Duodenal mucosa (tissue), 2 donors: ENCODE measurements around the gene COL4A4.

Experiments
- H3K27ac ChIP-seq: one replicate; pipeline ENCODE4 v1.7.0; 2013; ENCODE audit warnings: low read depth, low read length
- H3K27me3 ChIP-seq, 2 donors: one replicate each; pipeline ENCODE4 v1.7.0; 2013; ENCODE audit warnings: low read length in 2 of 2, control low read depth in 1 of 2; ENCODE audit not compliant: insufficient read depth in 2 of 2, control insufficient read depth in 1 of 2
- H3K36me3 ChIP-seq, 2 donors: one replicate each; pipeline ENCODE4 v1.7.0; 2013; ENCODE audit warnings: low read length in 2 of 2, control low read depth in 1 of 2; ENCODE audit not compliant: insufficient read depth in 2 of 2, control insufficient read depth in 1 of 2
- H3K4me1 ChIP-seq, 2 donors: one replicate each; pipeline ENCODE4 v1.7.0; 2013; ENCODE audit warnings: low read length in 2 of 2, control low read depth in 1 of 2; ENCODE audit not compliant: insufficient read depth in 2 of 2, control insufficient read depth in 1 of 2
- H3K4me3 ChIP-seq, 2 donors: one replicate each; pipeline ENCODE4 v1.7.0; 2013; ENCODE audit warnings: low read length in 2 of 2, low read depth in 1 of 2
- H3K9ac ChIP-seq, 2 donors: one replicate each; pipeline ENCODE4 v1.7.0; 2013; ENCODE audit warnings: low read length in 2 of 2, low read depth in 1 of 2
- H3K9me3 ChIP-seq, 2 donors: one replicate each; pipeline ENCODE4 v1.7.0; 2013; ENCODE audit warnings: low read length in 2 of 2, control low read depth in 1 of 2; ENCODE audit not compliant: control insufficient read depth in 1 of 2

Gene COL4A4

GRCh38 chr2:227013881-227014280 is 150.1 kb downstream of the COL4A4 start:
- H3K9me3 ChIP-seq = no peaks in the 10 kb centered on the region
- no peak overlapping the region for H3K27ac ChIP-seq
- no peak overlapping the region for H3K9ac ChIP-seq
- no peak overlapping the region for H3K4me3 ChIP-seq
- H3K4me1 ChIP-seq = no peaks in the 10 kb centered on the region
- no peaks in the 10 kb centered on the region for H3K36me3 ChIP-seq
- no peaks in the 10 kb centered on the region for H3K27me3 ChIP-seq

- Histone ChIP-seq H3K27ac (no peak overlapping the region), H3K9ac (no peak overlapping the region), H3K4me1 (no peaks in the 10 kb centered on the region), H3K4me3 (no peak overlapping the region), H3K36me3 (no peaks in the 10 kb centered on the region), H3K9me3 (no peaks in the 10 kb centered on the region), H3K27me3 (no peaks in the 10 kb centered on the region)
These were observed 150.7 kb downstream of the COL4A4 start for GRCh38 chr2:227013330-227013729.

DNA sequence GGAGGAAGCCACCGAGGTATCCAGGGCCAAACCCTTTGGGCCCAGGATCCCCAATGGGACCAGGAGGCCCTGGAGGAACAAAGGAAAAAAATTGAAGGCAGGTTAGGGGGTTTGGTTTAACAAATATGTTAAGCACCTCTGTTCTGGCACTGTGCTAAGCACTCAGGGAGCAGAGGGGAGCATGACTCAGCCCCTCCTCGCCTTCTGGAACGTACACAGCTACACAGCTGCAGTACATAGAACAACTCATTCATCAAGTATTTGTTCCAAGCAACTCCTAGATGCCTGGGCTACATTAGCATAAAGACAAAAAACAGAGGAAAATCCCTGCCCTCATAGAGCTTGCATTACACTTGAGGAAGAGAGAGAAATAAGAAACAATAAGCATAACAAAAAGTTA is 153.6 kb downstream of the COL4A4 start:
- Histone ChIP-seq H3K4me3 (no peak overlapping the region), H3K9me3 (no peaks in the 10 kb centered on the region), H3K9ac (no peak overlapping the region), H3K27ac (no peak overlapping the region), H3K36me3 (no peaks in the 10 kb centered on the region), H3K4me1 (no peaks in the 10 kb centered on the region), H3K27me3 (no peaks in the 10 kb centered on the region)

DNA sequence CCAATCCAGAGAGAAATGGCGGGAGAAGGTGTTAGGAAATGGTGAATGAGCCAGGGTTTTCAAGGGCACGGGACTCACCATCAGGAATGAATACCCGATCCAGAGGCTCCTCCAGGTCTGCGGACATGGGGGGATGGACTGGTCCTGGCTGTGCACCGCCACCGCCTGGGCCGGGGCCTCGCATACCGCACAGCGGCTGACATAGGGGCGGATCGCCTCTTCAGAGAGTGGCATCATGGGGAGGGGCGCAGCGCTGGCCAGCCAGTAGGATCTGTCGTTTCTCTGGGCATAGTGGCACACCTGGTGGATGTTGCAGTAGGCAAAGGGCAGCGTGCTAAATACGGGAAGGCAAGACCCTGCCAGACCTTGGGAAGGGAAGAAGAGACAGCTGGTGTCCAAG is 156.1 kb downstream of the COL4A4 start:
- Histone ChIP-seq H3K4me1 (no peaks in the 10 kb centered on the region), H3K9me3 (no peaks in the 10 kb centered on the region), H3K27me3 (no peaks in the 10 kb centered on the region), H3K27ac (no peak overlapping the region), H3K4me3 (no peak overlapping the region), H3K36me3 (no peaks in the 10 kb centered on the region), H3K9ac (no peak overlapping the region)

DNA sequence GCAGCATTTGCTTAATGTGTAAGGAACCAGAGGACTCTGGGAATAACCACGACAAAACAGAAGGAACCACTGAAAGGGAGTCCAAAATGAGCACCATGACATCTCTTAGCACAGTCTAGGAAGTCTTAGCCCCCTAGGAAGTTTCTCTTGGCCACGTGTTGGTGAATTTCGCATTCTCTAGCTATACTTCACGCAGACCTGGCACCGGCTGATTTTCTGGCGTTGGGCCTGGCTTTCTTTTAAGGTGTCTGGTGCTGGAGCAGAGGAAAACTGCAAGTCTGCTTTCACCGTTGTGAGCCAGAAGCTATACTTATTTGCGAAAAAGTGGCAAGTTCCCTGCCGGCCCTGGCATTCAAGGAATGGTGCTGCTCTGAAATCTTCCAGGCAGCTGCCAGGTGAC is 156.9 kb downstream of the COL4A4 start:
- no peak overlapping the region for H3K9ac ChIP-seq
- no peaks in the 10 kb centered on the region for H3K9me3 ChIP-seq
- H3K4me3 ChIP-seq = no peak overlapping the region
- no peaks in the 10 kb centered on the region for H3K27me3 ChIP-seq
- H3K4me1 ChIP-seq = no peaks in the 10 kb centered on the region
- no peaks in the 10 kb centered on the region for H3K36me3 ChIP-seq
- no peak overlapping the region for H3K27ac ChIP-seq

DNA sequence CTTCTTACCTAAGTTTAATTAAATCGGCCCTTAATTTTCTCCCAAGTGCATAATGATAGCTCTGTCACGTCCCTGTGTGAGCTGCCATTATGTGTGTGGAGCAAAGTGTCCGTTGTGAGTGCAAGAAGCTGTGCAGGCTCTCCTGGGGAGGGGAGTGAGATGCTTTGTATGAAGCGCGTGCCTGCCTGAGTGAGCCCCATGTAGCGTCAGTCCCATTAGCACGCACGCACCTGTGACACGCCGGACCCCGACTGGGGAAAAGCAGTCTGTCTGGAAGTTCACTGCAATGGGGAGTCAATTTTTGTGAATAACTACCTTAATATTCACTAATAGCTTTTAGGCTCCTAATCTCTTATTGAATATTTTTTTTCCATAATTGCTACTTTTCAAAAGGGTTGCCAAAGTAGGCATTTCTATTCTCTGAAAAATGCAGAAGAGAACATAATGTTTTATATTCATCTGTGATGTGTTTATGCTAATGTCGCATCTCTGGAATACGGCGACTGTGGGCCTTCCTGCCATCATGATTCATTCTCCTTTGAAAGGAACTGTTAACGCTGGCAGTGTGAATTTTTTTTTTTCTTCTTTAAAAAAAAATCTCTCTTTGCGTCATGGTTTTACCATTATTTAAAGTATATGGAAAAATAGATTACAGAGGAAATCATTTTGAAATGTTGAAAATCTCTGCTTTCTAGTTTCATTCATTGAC is 157.7 kb downstream of the COL4A4 start:
- H3K9ac ChIP-seq = no peak overlapping the region
- no peak overlapping the region for H3K27ac ChIP-seq
- no peaks in the 10 kb centered on the region for H3K9me3 ChIP-seq
- no peaks in the 10 kb centered on the region for H3K36me3 ChIP-seq
- H3K4me1 ChIP-seq = no peaks in the 10 kb centered on the region
- no peak overlapping the region for H3K4me3 ChIP-seq
- H3K27me3 ChIP-seq = no peaks in the 10 kb centered on the region

GRCh38 chr2:227004482-227004881 is 159.5 kb downstream of the COL4A4 start:
- H3K27me3 ChIP-seq = no peaks in the 10 kb centered on the region
- H3K9ac ChIP-seq = no peak overlapping the region
- no peak overlapping the region for H3K27ac ChIP-seq
- H3K9me3 ChIP-seq = no peaks in the 10 kb centered on the region
- H3K4me1 ChIP-seq = no peaks in the 10 kb centered on the region
- peaks cover 2 to 3% of the 10 kb centered on the region in 2 donors for H3K36me3 ChIP-seq
- H3K4me3 ChIP-seq = no peak overlapping the region

DNA sequence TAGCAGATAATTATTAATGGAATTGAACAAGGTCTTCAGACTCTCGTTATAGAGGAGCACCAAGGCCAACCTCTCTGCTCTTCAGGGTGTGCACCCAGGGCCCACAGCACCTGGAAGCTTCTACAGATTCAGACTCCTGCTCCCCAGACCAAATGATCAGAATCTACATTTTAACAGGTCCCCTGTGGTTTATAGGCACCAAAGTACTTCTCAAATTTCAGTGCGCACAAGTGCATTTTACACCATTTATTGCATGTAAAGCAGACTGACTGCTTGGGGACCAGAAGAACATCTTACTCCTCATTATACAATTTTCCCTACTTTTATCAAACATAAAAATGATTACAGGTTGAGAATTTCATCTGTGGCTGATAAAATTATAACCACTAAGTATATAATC is 163.9 kb downstream of the COL4A4 start:
- no peaks in the 10 kb centered on the region for H3K9me3 ChIP-seq
- no peak overlapping the region for H3K4me3 ChIP-seq
- no peak overlapping the region for H3K27ac ChIP-seq
- H3K36me3 ChIP-seq = peaks cover 14 to 15% of the 10 kb centered on the region in 2 donors
- no peaks in the 10 kb centered on the region for H3K27me3 ChIP-seq
- no peak overlapping the region for H3K9ac ChIP-seq
- no peaks in the 10 kb centered on the region for H3K4me1 ChIP-seq

DNA sequence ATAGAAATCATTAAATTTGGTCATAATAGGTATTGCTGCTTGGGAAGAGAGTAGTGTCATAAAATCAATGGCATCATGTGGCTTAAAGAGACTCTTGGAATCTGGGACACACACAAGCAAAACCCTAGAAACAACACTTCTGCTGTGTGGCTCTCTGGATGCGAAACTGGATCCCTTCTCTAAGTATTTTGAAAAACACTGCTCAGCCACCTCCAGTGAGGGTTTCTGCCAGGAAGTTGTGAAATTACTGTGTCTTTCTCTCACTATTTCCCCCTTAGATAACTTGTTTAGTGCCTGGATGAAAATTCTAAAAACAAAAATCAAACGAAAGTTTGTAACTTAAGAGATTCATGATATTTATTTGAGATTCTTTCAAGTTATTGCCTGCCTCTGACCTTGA is 164.3 kb downstream of the COL4A4 start:
- Histone ChIP-seq H3K4me1 (no peaks in the 10 kb centered on the region), H3K36me3 (peaks cover 14 to 15% of the 10 kb centered on the region in 2 donors), H3K4me3 (no peak overlapping the region), H3K9me3 (no peaks in the 10 kb centered on the region), H3K9ac (no peak overlapping the region), H3K27ac (no peak overlapping the region), H3K27me3 (no peaks in the 10 kb centered on the region)

DNA sequence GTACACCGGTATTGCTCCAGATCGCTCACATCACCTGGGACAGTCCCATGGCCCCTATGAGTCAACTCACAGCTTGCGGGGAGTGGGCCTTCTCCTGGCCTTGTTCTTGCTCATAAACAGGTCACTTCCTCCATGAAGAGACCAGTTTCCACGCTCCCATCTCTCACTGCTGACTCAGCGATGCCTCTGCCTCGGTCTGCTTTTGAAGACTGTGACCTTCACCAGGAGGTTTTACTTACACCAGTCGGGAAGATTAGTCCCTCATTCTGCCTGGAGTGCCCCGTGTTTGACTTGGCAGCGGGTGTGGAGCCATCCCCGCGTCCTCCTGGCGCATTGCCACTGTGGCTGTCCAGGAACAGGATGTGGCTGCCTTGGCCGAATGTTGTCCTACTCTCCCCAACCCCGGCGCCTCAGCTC is 168.4 kb downstream of the COL4A4 start:
- H3K36me3 ChIP-seq = peaks cover 14 to 22% of the 10 kb centered on the region in 2 donors
- H3K4me3 ChIP-seq = no peak overlapping the region
- H3K27ac ChIP-seq = no peak overlapping the region

More for the DNA sequence above, 168.4 kb downstream of the COL4A4 start:
- no peaks in the 10 kb centered on the region for H3K4me1 ChIP-seq
- H3K9ac ChIP-seq = no peak overlapping the region
- no peaks in the 10 kb centered on the region for H3K9me3 ChIP-seq
- no peaks in the 10 kb centered on the region for H3K27me3 ChIP-seq
